HEK293 (cell line): ENCODE data around the gene C1orf74.

Source experiments
- BCL11A ChIP-seq: fragments of 450-650 bp; formaldehyde crosslinking; IDR thresholded peaks from 2 replicates; pipeline ENCODE4 v1.5.1; 2016; ENCODE audit warnings: low read depth, missing biosample characterization, missing genetic modification characterization
- KLF10 ChIP-seq: fragments of 450-650 bp; IDR thresholded peaks from 2 replicates; pipeline ENCODE4 v1.5.1; 2018; ENCODE audit warnings: missing biosample characterization, mild to moderate bottlenecking, missing genetic modification characterization
- KLF8 ChIP-seq: fragments of 450-650 bp; formaldehyde crosslinking; IDR thresholded peaks from 2 replicates; pipeline ENCODE4 v1.5.1; 2016; ENCODE audit warnings: missing biosample characterization, missing genetic modification characterization
- MZF1 ChIP-seq: fragments of 450-650 bp; formaldehyde crosslinking; IDR thresholded peaks from 2 replicates; pipeline ENCODE4 v1.5.1; 2017; ENCODE audit warnings: missing biosample characterization, missing genetic modification characterization, borderline replicate concordance
- OSR2 ChIP-seq: fragments of 450-650 bp; formaldehyde crosslinking; IDR thresholded peaks from 2 replicates; pipeline ENCODE4 v1.5.1; 2016; ENCODE audit warnings: missing biosample characterization, missing genetic modification characterization
- PRDM10 ChIP-seq: fragments of 450-650 bp; formaldehyde crosslinking; IDR thresholded peaks from 2 replicates; pipeline ENCODE4 v1.5.1; 2016; ENCODE audit warnings: missing biosample characterization, missing genetic modification characterization
- REST ChIP-seq: fragments of 450-650 bp; formaldehyde crosslinking; IDR thresholded peaks from 2 replicates; pipeline ENCODE4 v1.5.1; 2016; ENCODE audit warnings: missing biosample characterization, missing genetic modification characterization
- SETDB1 ChIP-seq: IDR thresholded peaks from one replicate; pipeline ENCODE4 v1.6.1; 2017; ENCODE audit warnings: mild to moderate bottlenecking, low read length, moderate library complexity, mixed read lengths; ENCODE audit not compliant: insufficient read length
- ZIC2 ChIP-seq: fragments of 450-650 bp; formaldehyde crosslinking; IDR thresholded peaks from 2 replicates; pipeline ENCODE4 v1.5.1; 2016; ENCODE audit warnings: missing biosample characterization, missing genetic modification characterization
- ZNF148 ChIP-seq: fragments of 450-650 bp; formaldehyde crosslinking; IDR thresholded peaks from 2 replicates; pipeline ENCODE4 v1.5.0; 2017; ENCODE audit warnings: missing biosample characterization, missing genetic modification characterization, borderline replicate concordance
- ZNF174 ChIP-seq: fragments of 450-650 bp; formaldehyde crosslinking; IDR thresholded peaks from 2 replicates; pipeline ENCODE4 v1.5.0; 2017; ENCODE audit warnings: missing biosample characterization, mild to moderate bottlenecking, missing genetic modification characterization
- ZNF394 ChIP-seq: fragments of 450-650 bp; formaldehyde crosslinking; IDR thresholded peaks from 2 replicates; pipeline ENCODE4 v1.5.1; 2016; ENCODE audit warnings: missing biosample characterization, missing genetic modification characterization, mild to moderate bottlenecking, moderate library complexity, borderline replicate concordance
- ZNF398 ChIP-seq: fragments of 450-650 bp; formaldehyde crosslinking; IDR thresholded peaks from 2 replicates; pipeline ENCODE4 v1.5.1; 2017; ENCODE audit warnings: missing biosample characterization, missing genetic modification characterization
- ZNF501 ChIP-seq: fragments of 450-650 bp; formaldehyde crosslinking; IDR thresholded peaks from 2 replicates; pipeline ENCODE4 v1.5.1; 2016; ENCODE audit warnings: missing biosample characterization, missing genetic modification characterization
- ZNF654 ChIP-seq: fragments of 450-650 bp; formaldehyde crosslinking; IDR thresholded peaks from 2 replicates; pipeline ENCODE4 v1.5.1; 2016; ENCODE audit warnings: low read depth, missing biosample characterization, missing genetic modification characterization
- ZXDB ChIP-seq: fragments of 450-650 bp; formaldehyde crosslinking; IDR thresholded peaks from 2 replicates; pipeline ENCODE4 v1.5.1; 2016; ENCODE audit warnings: missing biosample characterization, missing genetic modification characterization
- TF ChIP-seq, protein P1 (sequence below): fragments of 450-650 bp; formaldehyde crosslinking; IDR thresholded peaks from 2 replicates; pipeline ENCODE4 v1.5.1; 2017; ENCODE audit warnings: missing biosample characterization, missing genetic modification characterization
- TF ChIP-seq, protein P2 (sequence below): fragments of 450-650 bp; formaldehyde crosslinking; IDR thresholded peaks from 2 replicates; pipeline ENCODE4; 2016; ENCODE audit warnings: missing biosample characterization, missing genetic modification characterization

Gene C1orf74

DNA sequence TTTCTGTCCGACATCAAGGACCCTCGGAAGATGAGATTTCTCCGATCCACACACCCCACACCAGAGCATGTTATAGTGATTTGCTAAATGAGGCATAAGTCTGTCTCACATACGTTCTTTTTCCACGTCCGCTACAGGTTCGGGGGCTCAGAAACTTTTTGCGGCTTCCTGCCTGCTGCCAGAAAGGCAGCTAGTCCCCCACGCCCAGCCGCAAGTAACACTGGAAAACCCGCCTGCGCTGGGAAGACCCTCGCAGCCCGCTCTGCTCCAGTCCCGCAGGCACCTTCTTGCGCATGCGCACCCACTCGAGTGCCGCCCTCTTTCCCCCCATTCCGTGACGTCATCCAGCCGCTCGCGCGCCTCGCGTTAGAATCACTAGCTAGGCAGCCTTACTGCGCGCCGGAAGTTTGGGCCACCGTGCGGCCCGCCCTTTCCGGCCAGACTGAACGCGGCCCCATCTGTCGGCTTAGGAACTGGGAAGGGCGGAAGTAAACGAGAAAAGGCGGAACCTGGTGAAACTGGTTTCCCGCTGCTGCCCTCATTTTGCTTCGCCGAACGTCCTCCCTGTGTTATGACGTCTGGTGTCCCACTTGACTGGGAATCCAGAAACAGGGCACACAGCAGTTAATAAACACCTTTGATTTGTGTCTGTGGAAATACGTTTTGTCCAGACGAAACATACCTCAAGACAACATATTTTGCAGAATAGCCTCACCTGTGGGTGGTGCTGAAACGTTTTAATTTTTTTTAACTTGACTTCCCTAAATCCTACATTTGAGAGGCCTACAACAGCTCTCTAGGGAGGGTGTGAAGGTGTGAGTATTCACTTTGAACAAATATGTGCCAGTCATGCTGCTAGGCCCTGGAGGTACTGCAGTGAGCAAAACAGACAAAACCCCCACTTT, at the start of gene C1orf74 (continued):
- TF ChIP-seq ZIC2 (tag by site-specific recombination), result no peak
- no peak for TF ChIP-seq MZF1
- no peak; the same call in 1 of the 2 replicates for TF ChIP-seq REST (tag by site-specific recombination)
- peak; percentile 84 for TF ChIP-seq ZXDB
- peak; percentile 29; the same call in 1 of the 2 replicates for TF ChIP-seq ZNF394 (tag by site-specific recombination)
- TF ChIP-seq KLF10 (tag by site-specific recombination), result peak; percentile 10; the same call in 1 of the 2 replicates
- TF ChIP-seq ZNF398, result 0 out of 2 replicates have a peak, but pooled peaks have one; percentile 21
- TF ChIP-seq SETDB1, result peak; percentile 78
- TF ChIP-seq ZNF174 (tag by site-specific recombination), result no peak
- peak; percentile 79; the same call in 1 of the 2 replicates for TF ChIP-seq KLF8 (tag by site-specific recombination)
- TF ChIP-seq PRDM10 (tag by site-specific recombination), result no peak; the same call in 1 of the 2 replicates
- no peak for TF ChIP-seq OSR2
- TF ChIP-seq, protein P1, sequence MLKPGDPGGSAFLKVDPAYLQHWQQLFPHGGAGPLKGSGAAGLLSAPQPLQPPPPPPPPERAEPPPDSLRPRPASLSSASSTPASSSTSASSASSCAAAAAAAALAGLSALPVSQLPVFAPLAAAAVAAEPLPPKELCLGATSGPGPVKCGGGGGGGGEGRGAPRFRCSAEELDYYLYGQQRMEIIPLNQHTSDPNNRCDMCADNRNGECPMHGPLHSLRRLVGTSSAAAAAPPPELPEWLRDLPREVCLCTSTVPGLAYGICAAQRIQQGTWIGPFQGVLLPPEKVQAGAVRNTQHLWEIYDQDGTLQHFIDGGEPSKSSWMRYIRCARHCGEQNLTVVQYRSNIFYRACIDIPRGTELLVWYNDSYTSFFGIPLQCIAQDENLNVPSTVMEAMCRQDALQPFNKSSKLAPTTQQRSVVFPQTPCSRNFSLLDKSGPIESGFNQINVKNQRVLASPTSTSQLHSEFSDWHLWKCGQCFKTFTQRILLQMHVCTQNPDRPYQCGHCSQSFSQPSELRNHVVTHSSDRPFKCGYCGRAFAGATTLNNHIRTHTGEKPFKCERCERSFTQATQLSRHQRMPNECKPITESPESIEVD (tag by site-specific recombination), result no peak
- no peak for TF ChIP-seq ZNF654 (tag by site-specific recombination)
- TF ChIP-seq ZNF148 (tag by site-specific recombination), result no peak
- TF ChIP-seq ZNF501 (tag by site-specific recombination), result peak; percentile 80
- TF ChIP-seq, protein P2, sequence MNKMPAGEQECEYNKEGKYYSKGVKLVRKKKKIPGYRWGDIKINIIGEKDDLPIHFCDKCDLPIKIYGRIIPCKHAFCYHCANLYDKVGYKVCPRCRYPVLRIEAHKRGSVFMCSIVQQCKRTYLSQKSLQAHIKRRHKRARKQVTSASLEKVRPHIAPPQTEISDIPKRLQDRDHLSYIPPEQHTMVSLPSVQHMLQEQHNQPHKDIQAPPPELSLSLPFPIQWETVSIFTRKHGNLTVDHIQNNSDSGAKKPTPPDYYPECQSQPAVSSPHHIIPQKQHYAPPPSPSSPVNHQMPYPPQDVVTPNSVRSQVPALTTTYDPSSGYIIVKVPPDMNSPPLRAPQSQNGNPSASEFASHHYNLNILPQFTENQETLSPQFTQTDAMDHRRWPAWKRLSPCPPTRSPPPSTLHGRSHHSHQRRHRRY (tag by site-specific recombination), result no peak
- no peak for TF ChIP-seq BCL11A (tag by site-specific recombination)
